ENCODE results near the gene BTG2. TPM values are rescaled to one million over a fixed set of nuclear protein-coding genes. Genes with fewer than 3 reads are reported as not detected.
"Not testable (repeated sequence)": the region's sequence is repeated elsewhere in the genome, so short reads cannot be mapped to it uniquely, and the experiment has no call there.

Gene BTG2
- total RNA-seq = 71.4 TPM

DNA sequence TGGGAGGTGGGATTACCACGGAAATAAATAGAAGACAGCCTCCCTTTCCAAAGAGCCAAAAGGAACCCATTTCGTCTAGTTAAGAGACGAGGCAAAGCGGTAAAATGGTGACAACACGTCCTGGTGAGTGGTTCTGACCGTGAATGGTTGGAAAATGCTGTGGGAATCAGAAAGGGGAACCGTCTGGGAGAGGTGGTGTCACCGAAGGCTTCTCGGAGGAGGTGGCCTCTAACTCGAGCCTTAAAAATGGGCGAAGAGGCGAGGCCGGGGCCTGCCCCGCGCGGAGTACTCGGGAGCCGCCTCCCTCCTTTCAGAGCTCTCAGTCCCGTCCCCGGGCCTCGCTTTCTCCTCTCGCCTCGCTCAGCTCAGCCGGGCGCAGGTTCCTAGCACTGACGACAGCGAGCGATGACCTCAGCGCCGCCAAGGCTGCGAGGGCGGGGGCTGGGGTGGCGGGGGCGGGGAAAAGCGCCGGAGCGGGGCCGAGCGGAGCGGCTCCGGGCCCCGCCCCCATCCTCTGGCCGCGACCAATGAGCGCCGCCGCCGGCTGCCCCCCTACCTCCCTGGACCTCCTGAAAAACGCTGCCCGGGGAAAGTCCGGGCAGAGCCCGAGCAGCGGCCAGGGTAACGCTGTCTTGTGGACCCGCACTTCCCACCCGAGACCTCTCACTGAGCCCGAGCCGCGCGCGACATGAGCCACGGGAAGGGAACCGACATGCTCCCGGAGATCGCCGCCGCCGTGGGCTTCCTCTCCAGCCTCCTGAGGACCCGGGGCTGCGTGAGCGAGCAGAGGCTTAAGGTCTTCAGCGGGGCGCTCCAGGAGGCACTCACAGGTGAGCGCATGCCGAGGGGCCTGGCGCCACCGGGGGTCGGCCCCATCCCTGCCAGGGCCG is at the start of gene BTG2:
BTG2 (plus strand) TSS at position 601 of the 890 bp plus-strand sequence; CDS start at position 689, 88 bp downstream.
- peak; percentile 97 for DNase-seq

- DNase-seq = not testable (repeated sequence)
Observed at GRCh38 chr1:203256636-203257035, 48.7 kb upstream of the BTG2 start.

DNA sequence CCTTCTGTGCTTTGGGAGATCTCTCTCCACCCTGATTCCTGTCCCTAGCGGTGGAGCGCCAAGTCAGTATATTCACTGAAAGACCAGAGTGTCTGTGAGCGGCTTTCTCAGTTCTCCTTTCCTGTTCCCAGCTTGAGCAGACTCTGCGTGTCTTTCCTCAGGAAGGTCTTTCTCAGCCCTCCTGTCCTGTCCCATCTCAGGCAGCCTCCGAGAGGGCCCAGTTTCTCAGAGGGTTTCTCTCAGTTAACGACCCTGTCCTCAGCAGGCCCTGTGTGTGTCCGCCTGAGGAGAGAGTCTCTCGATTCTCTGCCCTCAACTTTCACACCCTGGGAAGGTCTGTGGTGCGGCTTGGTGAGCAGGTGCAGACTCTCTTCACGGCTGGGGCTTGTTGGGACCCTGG is 41.8 kb upstream of the BTG2 start:
- DNase-seq = no peak

DNA sequence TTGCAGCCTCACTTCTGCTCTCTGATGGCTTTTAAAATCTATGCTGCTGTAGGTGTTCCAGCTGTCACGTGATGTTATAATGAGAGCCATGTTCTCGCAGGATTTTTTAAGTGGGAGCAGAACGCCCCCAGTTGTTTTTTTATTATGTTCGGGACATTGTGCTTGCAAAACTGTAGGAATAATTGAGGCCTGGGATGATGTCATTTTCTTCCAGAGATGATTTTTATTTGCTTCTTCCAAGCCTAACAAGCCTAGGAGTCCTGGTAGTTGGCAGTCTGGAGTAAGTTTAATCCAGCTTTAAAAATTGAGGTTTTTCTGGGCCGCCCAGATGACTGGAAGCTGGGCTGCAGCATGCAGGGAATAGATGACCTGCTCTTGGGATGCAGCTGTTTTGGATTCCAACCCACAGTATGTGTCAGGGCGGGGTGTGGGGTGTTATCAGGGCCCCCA is 41.2 kb upstream of the BTG2 start:
- peak; percentile 34 for DNase-seq

GRCh38 chr1:203265541-203265940 is 39.8 kb upstream of the BTG2 start:
- DNase-seq = no peak

- DNase-seq = not testable (repeated sequence)
Observed at GRCh38 chr1:203266140-203266539, 39.2 kb upstream of the BTG2 start.

GRCh38 chr1:203267347-203267846 is 37.9 kb upstream of the BTG2 start:
- DNase-seq = peak; percentile 97

DNA sequence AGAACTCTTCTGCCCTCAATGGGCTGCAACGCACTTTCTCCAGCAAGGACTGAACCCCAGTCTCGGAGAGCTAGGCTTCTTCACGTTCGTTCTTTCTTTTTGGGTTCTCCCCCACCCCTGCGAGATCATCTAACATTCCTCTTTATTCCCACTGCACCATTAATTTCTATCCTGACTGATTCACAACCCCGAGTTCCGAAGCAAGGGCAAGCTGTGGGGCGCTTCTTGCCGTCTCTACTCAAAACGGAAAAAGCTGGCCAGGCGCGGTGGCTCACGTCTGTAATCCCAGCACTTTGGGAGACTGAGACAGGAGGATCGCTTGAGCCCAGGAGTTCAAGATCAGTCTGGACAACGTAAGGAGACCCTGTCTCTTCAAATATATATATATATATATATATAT is 37.4 kb upstream of the BTG2 start:
- DNase-seq = no peak

- DNase-seq = peak; percentile 91
Observed at GRCh38 chr1:203268901-203269653, 36.2 kb upstream of the BTG2 start.

DNA sequence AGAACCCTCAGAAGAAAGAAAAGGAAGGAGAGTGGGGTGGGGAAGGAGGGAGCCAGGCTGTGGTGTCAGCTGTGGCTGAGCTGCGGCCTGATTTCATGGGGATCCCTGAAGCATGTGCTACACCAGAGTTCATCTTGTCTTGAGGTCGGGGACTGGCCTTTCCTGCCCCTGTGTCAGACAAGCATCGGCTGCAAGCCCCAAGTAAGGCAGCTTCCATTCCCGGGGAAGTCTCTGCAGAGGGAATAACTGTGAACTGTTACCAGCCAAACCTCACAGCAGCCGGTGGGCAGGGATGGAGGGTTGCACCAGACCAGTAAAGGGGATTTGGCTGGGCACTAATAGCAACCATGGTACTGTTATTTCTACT is 35.7 kb upstream of the BTG2 start:
- DNase-seq = no peak

DNA sequence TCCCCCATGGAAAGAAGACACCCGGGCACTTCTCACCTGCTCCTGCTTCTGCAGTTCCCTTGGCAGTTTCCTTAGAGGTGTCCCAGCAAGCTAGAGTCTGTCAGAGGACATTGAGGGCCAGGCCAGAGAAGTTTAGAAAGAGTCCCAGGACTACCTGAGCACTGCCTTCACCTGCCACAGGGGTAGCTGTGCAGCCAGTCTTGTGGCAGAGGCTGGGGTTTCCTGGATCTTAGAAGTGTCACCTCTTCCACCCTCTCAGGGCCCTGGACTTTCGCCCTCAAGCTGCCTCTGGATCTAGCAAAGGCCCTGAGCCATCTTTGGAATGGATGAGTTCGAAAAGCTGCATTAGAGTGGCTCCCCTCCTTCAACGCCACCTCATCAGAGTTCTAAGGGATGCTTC is 34.9 kb upstream of the BTG2 start:
- DNase-seq = no peak

DNA sequence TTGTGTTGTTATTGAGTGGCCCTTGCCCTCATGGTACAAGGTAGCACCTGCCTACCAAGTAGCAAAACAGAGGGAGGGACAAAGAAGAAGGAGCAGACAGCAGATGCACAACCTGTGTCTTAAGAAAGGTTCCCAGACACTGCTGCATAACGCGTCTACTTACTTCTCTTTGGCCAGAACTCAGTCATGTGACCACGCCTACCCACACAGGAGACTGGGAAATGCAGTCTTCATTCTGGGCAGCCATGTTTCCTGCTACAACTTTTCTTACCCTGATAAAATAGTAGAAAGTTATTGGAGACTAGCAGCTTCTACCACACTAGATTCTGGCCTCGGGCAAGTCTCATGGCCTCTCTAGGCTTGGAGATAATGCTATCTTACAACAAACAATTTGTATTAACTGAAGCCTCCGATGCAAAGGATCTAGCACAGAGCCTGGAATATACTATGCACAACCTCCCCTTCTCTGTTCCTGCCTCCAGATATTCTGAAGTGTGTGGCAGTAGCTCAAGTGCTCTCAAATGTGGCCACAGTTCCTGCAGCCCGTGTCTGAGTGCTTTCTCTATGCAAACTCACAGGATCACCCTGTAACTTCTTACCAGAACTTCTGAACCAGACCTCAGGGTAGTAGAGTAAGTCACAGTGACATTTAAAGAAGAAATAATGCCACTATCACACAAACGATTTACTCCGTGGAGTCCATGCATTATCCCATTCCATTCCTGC is 34.1 kb upstream of the BTG2 start:
- peak; percentile 84 for DNase-seq

- peak; percentile 69 for DNase-seq
Observed at GRCh38 chr1:203271962-203272632, 33.2 kb upstream of the BTG2 start.

DNA sequence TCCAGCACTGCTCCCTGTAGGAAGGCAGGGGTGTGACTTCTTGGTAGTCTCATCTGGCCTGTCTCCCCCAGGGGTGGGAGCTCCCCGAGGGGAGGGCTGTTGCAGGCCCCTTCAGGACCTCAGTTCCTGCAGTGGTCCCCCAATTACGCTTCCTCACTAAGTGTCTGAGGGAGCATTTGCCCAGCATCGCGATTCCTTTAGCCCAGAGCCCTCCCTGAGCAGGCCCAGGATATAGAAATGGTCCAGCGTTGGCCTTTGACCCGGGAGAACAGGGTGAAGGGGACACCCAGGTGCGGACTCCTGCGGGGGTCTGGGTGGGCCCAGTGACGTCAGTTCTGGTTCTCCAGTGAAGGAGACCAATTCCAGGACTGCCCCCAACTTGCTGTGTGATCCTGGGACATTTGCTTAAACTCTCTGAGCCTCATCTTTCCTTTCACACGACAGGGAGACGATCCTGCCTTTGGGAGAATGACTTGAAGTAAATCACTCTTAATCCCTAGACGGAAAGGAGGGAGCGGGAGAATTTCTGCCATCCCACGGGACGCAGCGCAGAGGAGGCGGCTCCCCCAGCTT is 32.6 kb upstream of the BTG2 start:
- no peak for DNase-seq

DNA sequence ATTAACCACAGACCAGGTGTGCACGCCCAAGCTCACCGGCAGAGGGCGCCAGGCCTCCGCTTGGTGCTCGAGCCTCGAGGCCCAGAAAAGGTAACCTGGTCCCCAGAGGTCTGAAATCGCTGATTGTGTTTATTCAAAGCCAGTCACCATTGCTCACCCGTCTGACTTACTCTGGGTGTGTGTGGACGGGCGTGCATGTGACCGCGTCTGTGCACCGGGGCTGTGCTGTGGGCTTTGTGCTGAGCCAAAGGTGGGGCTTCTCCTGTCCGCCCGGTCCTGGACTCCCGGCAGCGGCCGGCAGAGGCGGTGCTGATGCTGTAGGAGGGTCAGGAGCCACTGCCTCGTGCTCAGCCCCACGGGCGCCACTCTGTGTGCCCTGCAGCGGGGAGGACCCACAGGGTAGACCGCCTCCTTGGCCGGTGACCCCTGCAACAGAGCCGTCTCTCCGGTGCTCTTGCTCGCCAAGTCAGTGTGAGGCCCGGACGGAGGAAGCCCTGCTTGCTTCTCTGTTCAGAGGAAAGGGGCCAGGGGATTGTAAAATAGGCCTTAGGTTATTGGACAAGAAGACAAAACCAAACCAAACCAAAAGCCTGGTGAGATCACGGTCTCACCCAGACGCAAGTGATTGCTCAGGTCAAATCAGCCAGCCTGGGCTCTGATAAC is 32.0 kb upstream of the BTG2 start:
- peak; percentile 93 for DNase-seq

GRCh38 chr1:203273869-203274602 is 31.3 kb upstream of the BTG2 start:
- no peak for DNase-seq

GRCh38 chr1:203274603-203275381 is 30.5 kb upstream of the BTG2 start:
- DNase-seq = peak; percentile 48

DNA sequence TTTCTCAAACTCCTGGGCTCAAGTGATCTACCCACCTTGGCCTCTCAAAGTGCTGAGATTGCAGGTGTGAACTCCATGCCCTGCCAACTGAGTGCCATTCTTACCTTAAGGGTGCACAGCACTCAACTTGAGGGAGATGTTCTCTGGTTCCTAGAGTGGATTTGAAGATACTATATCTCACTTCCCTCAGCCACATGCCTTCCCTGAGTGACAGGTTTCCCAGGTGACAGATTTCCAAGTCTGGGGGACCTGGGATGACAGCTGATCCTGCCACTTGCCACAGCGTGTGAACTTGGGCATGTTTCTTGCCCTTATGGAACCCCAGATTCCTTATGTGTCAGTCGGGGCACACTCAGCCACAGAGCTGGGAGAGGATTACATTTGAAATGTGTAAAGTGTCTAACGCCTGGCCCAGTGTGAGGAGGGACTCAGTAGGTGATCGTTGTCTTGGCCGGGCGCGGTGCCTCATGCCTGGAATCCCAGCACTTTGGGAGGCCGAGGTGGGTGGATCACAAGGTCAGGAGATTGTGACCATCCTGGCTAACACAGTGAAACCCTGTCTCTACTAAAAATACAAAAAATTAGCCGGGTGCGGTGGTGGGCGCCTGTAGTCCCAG is 29.6 kb upstream of the BTG2 start:
- no peak for DNase-seq

GRCh38 chr1:203276408-203276807 is 28.9 kb upstream of the BTG2 start:
- no peak for DNase-seq
